HepG2 (cell line): Measurements from ENCODE around the gene PA2G4. TPM values are rescaled to one million over a fixed set of nuclear protein-coding genes. Genes with fewer than 3 reads are reported as not detected.

Experiments
- polyA plus RNA-seq, 8 experiments: library from polyadenylated mRNA; depleted of rRNA in 3 of 8; stranded (reverse) in 7 of 8; unstranded in 1 of 8; fragments of >200 nt; fragmentation: Illumina TruSeq in 4 of 8; extraction: Trizol in 4 of 8; gene quantifications; 2 replicates each; pipeline versions ENCODE4 v1.2.1 to v1.2.3, GENCODE V29; 2011 to 2016; ENCODE audit warnings: low read depth in 4 of 8, missing spikeins in 1 of 8, mixed read lengths in 1 of 8; ENCODE audit not compliant: insufficient read depth in 1 of 8
- total RNA-seq, 5 experiments: library from RNA; depleted of rRNA; stranded (reverse); fragments of >200 nt; fragmentation: Illumina TruSeq; extraction: Trizol; gene quantifications; 2 replicates each; pipeline ENCODE4 v1.2.3, GENCODE V29; 2016; ENCODE audit warnings: low read depth in 1 of 5
- TF ChIP-seq, protein P1 (sequence below): sonication (generic); formaldehyde crosslinking; IDR thresholded peaks from 2 replicates; pipeline ENCODE4 v1.4.0; 2020; ENCODE audit warnings: missing genetic modification reagents
- TF ChIP-seq, protein P2 (sequence below): sonication (generic); formaldehyde crosslinking; IDR thresholded peaks from 2 replicates; pipeline ENCODE4 v1.5.0; 2020; ENCODE audit warnings: missing genetic modification reagents
- TF ChIP-seq, protein P3 (sequence below): sonication (generic); formaldehyde crosslinking; IDR thresholded peaks from 2 replicates; pipeline ENCODE4 v1.4.0; 2020; ENCODE audit warnings: missing genetic modification reagents, mild to moderate bottlenecking, borderline replicate concordance

Gene PA2G4
- total and polyA plus RNA-seq, 2 of the 13 experiments (the other 11 are each of a cell fraction or from before 2014, with no cell fraction given): 147 to 240 TPM

DNA sequence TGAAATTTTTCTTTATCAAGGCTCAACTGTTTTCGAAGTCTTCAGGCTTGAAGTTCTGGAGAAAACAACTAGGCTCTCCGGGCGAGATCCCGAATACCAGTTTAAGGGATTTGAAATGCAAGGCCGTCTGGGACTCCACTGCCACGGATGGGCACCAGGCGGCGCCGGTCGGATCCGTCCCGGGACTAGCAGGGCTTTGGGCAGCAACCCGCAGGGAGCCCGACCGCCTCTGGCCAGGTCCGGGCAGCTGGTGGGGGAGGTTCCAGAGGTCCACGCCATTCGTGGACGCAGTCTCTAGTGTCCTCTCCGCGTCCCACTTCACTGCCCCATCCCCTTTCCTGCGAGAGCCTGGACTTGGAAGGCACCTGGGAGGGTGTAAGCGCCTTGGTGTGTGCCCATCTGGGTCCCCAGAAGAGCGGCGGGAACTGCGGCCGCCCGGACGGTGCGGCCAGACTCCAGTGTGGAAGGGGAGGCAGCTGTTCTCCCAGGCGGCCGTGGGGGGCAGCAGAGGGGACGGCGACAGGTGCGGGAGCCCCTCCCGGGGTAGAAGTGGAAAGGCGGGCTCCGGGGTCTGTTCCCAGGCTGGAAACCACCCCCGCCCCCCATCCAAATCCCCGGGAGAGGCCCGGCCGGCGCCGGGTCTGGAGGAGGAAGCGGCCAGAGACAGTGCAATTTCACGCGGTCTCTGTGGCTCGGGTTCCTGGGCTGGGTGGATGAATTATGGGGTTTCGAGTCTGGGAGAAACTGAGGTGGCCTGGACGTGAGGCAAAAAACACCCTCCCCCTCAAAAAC is 25.2 kb upstream of the PA2G4 start (continued):
- TF ChIP-seq, protein P1, sequence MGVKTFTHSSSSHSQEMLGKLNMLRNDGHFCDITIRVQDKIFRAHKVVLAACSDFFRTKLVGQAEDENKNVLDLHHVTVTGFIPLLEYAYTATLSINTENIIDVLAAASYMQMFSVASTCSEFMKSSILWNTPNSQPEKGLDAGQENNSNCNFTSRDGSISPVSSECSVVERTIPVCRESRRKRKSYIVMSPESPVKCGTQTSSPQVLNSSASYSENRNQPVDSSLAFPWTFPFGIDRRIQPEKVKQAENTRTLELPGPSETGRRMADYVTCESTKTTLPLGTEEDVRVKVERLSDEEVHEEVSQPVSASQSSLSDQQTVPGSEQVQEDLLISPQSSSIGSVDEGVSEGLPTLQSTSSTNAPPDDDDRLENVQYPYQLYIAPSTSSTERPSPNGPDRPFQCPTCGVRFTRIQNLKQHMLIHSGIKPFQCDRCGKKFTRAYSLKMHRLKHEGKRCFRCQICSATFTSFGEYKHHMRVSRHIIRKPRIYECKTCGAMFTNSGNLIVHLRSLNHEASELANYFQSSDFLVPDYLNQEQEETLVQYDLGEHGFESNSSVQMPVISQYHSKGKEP (CRISPR knock-in tag): no peak
- TF ChIP-seq, protein P2, sequence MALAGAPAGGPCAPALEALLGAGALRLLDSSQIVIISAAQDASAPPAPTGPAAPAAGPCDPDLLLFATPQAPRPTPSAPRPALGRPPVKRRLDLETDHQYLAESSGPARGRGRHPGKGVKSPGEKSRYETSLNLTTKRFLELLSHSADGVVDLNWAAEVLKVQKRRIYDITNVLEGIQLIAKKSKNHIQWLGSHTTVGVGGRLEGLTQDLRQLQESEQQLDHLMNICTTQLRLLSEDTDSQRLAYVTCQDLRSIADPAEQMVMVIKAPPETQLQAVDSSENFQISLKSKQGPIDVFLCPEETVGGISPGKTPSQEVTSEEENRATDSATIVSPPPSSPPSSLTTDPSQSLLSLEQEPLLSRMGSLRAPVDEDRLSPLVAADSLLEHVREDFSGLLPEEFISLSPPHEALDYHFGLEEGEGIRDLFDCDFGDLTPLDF (CRISPR knock-in tag): peak; percentile 79
- TF ChIP-seq, protein P3, sequence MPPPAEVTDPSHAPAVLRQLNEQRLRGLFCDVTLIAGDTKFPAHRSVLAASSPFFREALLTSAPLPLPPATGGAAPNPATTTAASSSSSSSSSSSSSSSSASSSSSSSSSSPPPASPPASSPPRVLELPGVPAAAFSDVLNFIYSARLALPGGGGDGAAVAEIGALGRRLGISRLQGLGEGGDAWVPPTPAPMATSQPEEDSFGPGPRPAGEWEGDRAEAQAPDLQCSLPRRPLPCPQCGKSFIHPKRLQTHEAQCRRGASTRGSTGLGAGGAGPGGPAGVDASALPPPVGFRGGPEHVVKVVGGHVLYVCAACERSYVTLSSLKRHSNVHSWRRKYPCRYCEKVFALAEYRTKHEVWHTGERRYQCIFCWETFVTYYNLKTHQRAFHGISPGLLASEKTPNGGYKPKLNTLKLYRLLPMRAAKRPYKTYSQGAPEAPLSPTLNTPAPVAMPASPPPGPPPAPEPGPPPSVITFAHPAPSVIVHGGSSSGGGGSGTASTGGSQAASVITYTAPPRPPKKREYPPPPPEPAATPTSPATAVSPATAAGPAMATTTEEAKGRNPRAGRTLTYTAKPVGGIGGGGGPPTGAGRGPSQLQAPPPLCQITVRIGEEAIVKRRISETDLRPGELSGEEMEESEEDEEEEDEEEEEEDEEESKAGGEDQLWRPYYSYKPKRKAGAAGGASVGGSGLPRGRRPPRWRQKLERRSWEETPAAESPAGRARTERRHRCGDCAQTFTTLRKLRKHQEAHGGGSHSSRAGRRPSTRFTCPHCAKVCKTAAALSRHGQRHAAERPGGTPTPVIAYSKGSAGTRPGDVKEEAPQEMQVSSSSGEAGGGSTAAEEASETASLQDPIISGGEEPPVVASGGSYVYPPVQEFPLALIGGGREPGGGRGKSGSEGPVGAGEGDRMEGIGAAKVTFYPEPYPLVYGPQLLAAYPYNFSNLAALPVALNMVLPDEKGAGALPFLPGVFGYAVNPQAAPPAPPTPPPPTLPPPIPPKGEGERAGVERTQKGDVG (CRISPR knock-in tag): peak; percentile 70; the same call in 1 of the 2 replicates
- TF ChIP-seq, all 625 proteins: peak for 223
